ENCODE measurements around the gene LY6G6F. TPM values are rescaled to one million over a fixed set of nuclear protein-coding genes. Genes with fewer than 3 reads are reported as not detected.
A peak's percentile ranks its signal among the peaks of the same experiment; 100 is the strongest.

The LY6G6F gene
- total and polyA plus RNA-seq, 2 of the 13 experiments (the other 11 are each of a cell fraction or from before 2014, with no cell fraction given), result not detected

GRCh38 chr6:31737991-31738979 lies 31.6 kb downstream of the LY6G6F start (continued):
- TF ChIP-seq ZBED4 (CRISPR knock-in tag; IDR thresholded peaks at IDR 0.05; ENCODE audit: borderline replicate concordance), result peak; percentile 79
- TF ChIP-seq DRAP1 (CRISPR knock-in tag; IDR thresholded peaks at IDR 0.05), result peak; percentile 86
- TF ChIP-seq ZNF770 (CRISPR knock-in tag; IDR thresholded peaks at IDR 0.05), result 0 out of 2 replicates have a peak, but pooled peaks have one; percentile 43
- TF ChIP-seq IRX3 (CRISPR knock-in tag; IDR thresholded peaks at IDR 0.05; ENCODE audit: borderline replicate concordance, low read depth), result peak; percentile 76; the same call in 1 of the 2 replicates
- no peak for TF ChIP-seq ZNF282 (IDR thresholded peaks at IDR 0.05; ENCODE audit: partially characterized antibody)
- no peak for TF ChIP-seq ZNF276 (CRISPR knock-in tag; IDR thresholded peaks at IDR 0.05; ENCODE audit: low read depth)
- peak; percentile 75 for TF ChIP-seq ZSCAN21 (CRISPR knock-in tag; IDR thresholded peaks at IDR 0.05; ENCODE audit: borderline replicate concordance)
- TF ChIP-seq ARNTL (CRISPR knock-in tag; IDR thresholded peaks at IDR 0.05), result 0 out of 2 replicates have a peak, but pooled peaks have one; percentile 14
- no peak for TF ChIP-seq CHD4 (IDR thresholded peaks at IDR 0.05; ENCODE audit: borderline replicate concordance, low read length)
- TF ChIP-seq NCOA5 (CRISPR knock-in tag; IDR thresholded peaks at IDR 0.05), result no peak
- no peak for TF ChIP-seq ZNF136 (CRISPR knock-in tag; IDR thresholded peaks at IDR 0.05; ENCODE audit: low read depth)
- 0 out of 2 replicates have a peak, but pooled peaks have one; percentile 23 for TF ChIP-seq MIER3 (CRISPR knock-in tag; IDR thresholded peaks at IDR 0.05; ENCODE audit: borderline replicate concordance)
- no peak for TF ChIP-seq ZNF512 (CRISPR knock-in tag; IDR thresholded peaks at IDR 0.05)
